H4 (cell line): ENCODE measurements around the gene CTDSPL. TPM values are rescaled to one million over a fixed set of nuclear protein-coding genes. Genes with fewer than 3 reads are reported as not detected.

ENCODE experiments used
- DNase-seq: peaks from one replicate; pipeline ENCODE4 v3.0.0-alpha.2; 2015; ENCODE audit warnings: low spot score
- total RNA-seq: library from RNA; depleted of rRNA; stranded (reverse); fragments of >200 nt; shearing (Covaris generic); gene quantifications from 2 replicates; pipeline ENCODE4 v1.2.3, GENCODE V29; 2014

Gene CTDSPL
- total RNA-seq, 1 experiment from 2014 or later: 11.0 TPM

DNA sequence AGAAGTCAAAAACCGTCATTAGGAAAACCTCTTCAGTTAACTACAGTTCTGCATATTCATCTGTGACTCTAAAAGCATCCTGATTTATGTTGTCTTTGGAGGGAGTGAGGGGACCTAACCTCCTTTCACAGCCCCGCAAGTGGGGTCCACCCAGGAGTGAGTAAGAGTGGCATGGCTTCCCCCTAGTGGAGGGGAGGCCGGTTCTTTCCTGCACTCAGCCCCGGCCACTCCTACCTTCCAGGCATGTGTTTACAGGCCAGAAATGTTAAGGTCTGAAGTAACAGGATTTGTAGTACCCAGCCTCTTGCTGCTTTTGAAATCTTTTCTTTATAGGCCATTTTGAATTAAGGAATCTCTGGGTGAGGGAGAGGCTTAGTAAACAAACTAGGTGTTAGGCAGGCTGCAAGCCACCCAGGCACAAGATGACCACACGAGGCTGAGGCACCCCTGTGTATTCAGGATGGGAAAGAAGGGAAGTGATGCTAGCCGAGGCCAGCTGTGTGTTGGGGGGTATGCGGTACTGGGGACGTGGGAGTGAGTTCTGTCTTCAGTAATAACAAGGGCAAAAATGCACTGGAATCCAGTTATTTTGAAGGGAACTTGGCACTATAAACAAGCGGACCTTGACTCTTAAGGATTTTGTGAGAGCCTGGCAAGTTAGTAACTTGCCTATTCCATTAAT is 50.5 kb downstream of the CTDSPL start:
- DNase-seq: no peak

DNA sequence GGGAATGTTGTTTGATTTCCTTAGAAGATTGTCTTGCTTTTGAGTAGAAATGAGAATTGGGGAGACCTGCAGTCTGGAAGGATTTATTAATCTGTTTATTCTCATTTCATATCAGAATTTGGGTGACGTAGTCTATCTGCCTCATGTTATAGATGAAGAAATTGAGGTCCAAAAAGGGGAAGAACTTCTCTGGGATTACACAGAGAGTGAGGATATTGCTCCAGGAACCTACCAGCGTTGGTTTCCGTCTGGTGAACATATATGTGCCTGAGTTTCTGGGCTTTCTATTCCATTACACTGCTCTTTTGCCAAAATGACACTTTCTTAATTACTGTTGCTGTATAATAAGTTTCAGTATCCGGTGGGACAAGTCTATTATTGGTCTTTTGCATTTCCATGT is 51.8 kb downstream of the CTDSPL start:
- no peak for DNase-seq

DNA sequence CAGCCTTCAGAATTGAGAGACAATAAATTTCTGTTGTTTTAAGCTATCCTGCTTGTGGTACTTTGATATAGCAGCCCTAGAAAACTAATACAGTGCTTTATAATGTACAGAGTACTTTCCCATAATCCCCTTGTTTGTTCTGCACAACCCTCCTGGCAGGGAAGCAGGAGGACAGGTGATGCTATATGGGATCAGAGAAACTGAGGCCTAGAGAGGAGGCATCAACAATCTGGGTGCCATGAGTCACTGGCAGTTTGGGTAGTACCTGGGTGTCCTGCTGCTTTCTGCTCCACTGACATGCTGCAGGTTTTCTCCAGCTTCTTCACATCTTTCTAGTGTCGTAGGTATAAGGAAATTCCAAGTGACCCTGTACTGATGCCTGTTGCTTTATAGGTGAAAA is 55.0 kb downstream of the CTDSPL start:
- DNase-seq: no peak

DNA sequence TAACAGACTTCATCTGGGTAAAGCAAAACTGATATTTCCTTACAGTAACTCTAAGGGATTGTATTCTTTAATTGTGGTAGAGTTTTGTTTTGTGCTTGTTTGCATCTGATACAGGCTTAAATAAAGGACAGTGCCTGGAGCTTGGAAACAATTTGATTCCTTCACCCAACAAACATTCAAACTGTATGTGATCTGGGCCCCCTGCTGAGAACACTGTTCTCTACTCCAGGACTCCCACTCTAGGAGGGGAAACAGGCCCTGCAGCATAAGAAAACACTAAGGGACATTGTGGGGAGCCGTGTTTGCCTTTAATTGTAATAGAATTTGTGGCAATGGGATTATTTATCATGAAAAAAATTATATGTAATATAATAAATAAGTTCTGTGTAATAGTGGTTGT is 56.9 kb downstream of the CTDSPL start:
- DNase-seq: no peak

DNA sequence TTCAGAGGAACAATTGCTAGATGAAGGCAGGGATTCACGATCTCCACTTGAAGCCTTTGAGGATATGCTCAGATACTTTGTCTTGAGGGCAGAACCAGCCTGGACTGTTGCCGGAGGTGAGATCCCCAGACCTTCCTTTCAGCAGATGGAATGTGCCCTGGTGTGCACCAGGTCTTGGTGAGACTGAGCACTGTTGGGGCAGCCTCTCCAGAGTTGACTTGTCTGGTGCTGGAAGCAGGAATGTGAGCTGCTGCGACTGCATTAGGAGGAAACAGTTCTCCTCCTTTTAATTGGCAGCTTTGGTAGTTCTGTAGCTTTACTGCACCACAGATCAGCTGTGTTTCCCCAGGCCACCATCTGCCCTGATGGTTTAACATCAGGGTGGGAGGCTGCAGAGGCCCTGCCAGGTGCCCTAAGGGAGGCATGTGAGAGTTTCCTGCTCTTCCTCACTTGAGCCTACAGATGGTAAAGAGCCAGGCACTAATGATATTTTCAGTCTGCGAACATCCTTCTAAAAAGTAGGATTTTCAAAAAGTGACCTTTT is 58.5 kb downstream of the CTDSPL start:
- DNase-seq: no peak

DNA sequence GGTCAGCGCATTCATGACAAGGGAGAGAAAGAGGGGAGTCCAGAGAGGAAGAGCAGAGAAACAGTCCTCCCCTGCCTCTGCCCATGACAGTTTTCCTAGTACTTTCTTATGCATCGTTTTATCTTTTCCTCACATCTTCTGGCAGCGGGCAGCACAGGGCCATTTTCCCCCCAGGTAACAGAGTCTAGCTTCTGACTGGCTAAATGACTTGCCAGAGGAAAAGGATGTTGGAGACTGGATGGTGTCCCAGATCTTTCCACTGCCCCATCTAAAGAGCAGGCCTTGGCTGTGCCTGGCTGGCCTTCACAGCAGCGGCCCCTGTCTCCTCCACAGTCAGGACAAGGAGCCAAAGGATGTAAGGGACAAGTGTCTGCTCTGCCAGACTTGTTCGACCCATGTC is 59.3 kb downstream of the CTDSPL start:
- DNase-seq: no peak

DNA sequence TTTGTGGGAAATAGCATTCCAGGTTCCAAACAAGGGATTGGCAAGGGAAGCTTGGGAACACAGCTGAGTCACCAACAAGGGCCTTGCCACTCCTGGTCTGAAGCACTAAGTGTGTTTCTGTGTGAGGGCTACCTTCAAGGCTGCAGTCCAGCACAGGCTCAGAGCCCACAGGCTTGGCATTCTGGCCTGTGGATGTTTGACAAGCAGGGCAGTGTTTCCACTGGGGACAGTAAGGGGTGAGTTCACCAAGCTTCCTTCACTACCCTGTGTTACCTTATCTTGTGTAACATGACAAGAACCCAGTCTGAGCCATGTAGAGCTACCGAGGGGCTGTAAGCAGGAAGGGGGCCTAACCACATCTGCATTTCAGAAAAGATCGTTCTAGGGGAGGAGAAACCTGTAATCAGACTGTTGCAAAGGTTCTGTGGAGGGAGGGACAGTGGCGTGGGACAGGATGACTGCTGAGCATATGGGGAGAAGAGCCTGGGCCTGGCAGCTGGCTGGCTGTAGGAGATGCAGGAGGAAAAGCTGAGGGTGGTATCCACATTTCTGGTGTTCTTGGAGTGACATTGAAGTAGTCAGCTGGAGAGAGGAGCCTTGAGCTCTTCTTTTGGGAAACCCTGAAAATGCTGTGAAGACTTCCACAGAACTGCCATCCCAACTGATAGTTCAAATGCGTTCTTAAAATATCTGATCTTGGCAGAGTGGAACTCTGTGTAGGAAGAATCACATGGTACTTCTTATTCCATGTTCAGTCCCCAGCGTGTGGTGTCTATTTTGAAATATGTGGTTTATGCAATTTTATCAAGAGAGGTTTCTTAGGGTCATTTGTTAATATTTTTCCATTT is 61.3 kb downstream of the CTDSPL start:
- no peak for DNase-seq

DNA sequence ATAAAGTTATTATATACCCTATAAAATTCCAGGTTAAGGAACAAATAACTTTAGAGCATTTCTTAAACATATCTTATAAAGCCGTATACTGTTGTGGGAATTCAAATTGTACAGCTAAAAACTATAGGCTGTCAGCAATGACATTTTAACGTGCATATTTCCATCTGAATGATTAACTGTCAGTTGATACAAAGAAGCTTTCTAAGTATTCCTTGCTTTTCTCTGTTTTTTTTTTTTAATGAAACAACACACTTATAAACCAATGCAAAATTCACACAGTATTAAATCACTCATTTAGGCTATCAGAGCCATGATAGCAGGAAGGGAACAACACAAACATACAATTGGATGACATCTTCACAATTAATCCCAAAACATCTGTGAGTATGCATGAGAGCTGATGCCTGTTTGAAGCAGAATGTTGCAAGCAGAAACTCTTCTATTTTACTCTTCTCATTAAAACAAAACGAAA is 61.9 kb downstream of the CTDSPL start:
- no peak for DNase-seq

DNA sequence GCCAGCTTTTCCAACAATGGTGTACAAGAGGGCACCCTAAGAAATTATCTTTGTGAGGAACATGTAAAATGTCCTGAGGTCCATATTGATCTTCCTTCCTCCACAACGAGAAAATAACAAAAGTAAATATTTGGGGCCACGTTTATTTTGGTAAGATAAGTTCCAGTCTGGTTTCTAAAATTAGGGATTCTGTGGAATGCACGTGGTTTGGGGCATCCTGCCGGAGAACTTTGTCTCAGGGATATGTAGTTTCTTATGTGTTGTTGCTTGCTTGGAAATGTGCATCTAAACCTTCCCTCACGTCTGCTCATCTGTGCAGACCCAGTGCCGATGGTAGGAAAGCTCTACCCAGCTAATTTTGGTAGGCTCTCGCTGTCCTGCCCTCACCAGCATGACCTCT is 62.8 kb downstream of the CTDSPL start:
- DNase-seq: no peak

DNA sequence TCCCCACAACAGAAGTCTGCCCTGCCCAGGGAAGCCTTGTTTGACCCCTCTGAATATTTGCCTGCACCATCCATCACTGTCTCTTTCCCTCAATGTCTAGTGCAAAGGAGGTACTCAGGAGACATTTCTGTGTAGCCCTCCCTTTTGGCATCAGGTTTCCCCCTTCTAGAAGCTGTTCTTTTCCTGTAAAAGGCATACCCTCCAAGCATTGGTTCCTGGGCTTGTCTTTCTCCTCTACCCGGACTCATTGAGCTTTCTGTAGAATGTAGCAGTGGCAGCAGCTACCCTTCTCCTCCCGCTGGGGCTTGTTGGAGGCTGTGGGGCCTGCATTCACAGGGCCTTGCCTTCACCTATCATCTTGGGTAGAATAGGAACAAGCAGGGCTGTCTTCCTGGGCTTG is 63.5 kb downstream of the CTDSPL start:
- DNase-seq: no peak

DNA sequence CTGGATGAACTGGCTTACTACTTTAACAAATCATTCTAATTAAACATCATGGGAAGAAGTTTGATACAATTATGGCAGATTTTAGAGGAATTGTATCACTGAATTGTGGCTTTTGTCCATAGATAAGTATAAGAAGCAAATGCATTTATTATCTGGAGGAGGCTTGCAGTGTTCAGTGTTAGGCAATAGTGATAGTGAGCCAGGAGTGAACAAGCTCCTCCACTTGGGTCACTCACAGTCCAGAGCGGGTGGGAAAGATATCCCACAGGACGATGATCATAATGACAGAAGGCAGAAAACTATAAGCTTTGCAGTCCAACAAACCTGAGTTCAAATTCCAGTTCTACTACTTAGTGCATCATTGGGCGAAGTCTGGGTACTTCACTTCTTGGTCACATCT is 64.9 kb downstream of the CTDSPL start:
- no peak for DNase-seq

DNA sequence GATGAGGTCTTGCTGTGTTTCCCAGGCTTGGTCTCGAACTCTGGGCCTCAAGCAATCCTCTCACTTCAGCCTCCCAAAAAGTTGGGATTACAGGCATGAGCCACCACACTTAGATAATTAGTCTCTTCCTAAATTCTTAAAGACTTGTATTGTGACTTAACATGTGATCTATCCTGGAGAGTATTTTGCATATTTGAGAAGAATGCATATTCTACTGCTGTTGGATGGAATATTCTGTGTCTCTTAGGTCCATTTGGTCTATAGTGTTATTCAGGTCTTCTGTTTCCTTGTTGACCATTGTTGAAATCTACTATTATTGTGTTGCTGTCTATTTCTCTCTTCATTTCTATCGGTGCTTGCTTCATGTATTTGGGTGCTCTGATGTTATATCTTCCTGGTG is 68.8 kb downstream of the CTDSPL start:
- DNase-seq: no peak

DNA sequence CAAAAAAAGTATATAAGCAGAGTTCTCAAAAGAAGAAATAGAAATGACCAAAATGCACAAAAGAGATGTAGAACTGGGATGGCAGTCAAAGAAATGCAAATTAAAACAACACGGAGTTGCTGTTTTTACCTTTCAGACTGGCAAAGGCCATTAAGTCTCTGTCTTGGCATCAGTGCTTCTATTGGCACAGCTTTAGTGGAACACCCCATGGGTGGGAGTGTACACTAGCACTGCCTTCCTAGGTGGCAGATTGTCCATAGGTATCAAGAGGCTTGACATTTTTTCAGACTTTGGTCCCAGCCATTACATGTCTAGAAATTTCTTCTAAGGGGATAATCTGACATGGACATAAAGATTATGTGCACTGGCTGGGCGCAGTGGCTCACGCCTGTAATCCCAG is 70.8 kb downstream of the CTDSPL start:
- DNase-seq: no peak

DNA sequence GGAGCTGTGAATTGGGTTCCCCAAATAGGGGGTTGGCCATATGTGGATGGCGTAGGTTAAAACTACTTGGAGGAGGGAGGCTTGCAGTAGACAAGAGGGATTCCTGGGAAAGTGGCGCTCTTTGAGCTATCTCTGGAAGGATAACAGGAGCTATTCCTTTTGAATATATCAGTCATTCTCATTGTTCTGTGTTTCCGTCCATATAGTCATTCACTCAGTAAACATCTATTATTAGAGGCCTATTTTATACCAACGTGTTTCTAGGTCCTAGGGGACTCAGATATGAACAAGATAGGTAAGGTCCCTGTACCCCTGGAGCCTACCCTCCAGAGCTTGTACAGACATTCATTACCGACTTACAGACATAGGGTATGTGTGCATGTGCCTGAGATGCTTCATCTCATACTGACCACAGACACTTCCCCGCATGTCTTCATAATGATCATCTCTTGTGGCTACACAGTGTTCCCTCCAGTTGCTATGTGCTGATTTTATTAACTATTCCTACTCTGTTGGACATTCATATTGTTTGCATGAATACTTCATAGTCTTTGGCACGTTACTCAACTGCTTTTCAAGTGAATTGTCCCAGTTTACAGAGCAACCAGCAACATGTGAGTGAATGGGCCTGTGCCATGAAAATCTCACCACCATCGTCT is 73.1 kb downstream of the CTDSPL start:
- no peak for DNase-seq

DNA sequence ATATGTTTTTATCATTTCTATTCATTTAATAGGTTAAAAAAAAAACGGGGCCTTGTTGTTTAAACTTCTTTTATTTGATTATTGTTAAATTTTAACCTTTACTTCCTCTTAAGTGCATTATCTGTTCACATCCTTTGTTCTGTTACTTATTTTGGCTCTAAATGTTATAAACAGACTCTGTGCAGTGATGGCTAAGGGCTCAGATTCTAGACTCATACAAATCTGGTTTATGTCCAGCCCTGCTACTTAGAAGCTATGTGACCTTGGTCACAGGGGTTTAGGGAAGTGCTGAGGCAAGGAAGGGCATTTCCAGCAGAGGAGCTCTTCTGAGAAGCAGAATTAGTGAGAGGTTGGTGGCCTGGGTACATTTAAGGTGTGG is 73.6 kb downstream of the CTDSPL start:
- no peak for DNase-seq

DNA sequence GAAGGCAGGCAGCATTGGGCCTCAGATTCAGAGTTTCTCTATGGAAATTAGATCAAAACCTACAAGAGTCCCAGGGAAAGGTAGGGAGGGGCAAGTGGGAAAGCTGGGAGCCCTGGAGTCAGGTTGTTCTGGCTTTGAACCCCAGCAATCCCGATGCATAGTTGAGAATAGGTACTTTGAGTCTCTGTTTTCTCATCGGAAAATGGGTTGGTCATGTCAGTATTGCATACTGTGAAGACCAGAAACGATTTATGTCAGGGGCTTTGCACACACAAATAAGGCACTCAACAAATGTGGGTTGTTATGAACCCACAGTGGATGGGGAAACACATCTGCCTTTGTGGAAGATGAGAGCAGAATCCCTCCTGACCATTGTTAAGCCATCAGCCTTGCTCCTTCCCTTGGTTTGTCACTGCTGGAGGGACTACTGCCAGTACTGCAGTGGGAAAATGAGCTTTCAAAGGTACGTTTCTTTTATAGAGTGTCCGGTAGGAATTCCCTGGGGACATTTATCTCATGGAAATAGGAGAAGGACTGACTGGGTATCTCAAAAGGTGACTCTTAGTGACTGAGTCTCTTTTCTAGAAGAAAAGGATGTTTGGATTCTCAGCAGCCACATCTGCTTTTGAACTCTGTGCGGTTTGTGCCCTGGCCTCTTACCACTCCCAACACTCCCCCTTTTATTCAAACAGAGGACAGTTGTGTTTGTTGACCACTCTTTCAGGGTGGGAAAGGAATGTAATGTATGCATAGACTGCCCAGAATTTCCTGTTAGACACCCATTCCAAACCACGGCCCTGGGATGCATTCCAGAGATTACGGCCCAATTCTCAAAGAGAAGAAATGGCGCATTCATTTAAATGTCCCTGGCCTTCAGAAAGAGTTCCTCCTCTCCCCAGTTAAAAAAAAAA is 74.3 kb downstream of the CTDSPL start:
- DNase-seq: peak; percentile 93

DNA sequence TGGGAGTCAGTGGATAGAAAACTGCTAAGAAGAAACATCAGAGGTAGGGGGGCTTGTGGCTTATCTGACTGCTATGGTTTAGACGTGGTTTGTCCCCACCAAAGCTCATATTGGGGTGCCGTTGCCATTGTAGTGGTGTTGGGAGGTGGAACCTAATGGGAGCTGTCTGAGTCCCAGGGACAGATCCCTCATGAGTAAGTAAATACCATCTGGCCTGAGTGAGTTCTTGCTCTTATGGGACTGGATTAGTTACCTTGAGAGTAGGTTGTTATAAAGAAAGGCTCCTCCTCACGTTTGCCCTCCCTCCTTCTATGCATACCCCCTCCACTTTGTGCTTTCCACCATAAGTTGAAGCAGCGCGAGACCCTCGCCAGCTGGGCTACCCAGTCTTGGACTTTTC is 75.5 kb downstream of the CTDSPL start:
- no peak for DNase-seq

DNA sequence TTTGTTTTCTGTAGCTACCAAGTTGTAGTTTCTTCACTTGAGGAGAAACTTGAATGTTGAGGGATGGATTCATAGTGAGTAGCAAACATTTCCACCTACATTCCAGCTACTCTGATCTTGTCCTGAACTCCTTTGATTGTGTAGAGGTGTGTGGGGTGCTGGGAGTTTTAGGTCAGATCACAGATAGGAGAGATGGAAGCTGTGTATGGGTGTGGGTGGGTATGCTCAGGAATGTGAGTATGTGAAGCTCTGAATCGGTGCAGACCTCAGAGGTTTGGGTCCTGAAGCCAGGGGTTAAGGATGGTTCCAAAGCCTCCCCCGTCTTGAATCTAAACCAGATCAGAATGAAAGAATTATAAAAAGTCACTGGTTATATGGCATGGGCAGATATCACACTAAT is 76.3 kb downstream of the CTDSPL start:
- no peak for DNase-seq

DNA sequence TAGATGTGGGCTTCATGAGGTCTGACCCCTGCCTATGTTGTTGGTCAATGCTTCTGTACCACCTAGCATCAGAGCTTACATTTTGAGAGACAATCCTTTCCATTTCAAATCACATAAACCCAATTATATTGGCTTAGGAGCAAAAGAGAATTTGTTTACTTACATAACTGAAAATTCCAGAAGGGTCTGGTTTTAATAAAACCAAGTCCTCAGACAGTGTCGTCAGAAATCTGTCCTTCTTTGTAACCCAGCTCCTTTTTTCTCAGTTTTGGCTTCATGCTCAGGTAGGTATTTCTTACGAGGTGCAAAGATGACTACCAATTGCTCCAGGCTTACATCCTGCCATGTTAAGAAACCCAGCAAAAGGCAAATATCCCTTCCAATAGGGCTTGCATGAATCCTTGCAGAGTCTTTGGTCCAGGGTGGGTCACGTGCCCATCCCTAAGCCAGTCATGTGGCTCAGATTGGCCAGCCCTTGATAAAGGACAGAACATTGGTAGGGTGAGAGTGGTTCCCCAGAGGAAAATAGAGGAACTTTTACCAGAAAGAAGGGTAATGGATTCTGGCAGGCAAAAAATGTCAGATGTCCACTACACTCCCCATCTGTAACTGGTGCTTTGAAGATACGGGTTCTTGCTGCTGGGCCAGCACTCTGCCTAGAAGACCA is 78.7 kb downstream of the CTDSPL start:
- DNase-seq: no peak

DNA sequence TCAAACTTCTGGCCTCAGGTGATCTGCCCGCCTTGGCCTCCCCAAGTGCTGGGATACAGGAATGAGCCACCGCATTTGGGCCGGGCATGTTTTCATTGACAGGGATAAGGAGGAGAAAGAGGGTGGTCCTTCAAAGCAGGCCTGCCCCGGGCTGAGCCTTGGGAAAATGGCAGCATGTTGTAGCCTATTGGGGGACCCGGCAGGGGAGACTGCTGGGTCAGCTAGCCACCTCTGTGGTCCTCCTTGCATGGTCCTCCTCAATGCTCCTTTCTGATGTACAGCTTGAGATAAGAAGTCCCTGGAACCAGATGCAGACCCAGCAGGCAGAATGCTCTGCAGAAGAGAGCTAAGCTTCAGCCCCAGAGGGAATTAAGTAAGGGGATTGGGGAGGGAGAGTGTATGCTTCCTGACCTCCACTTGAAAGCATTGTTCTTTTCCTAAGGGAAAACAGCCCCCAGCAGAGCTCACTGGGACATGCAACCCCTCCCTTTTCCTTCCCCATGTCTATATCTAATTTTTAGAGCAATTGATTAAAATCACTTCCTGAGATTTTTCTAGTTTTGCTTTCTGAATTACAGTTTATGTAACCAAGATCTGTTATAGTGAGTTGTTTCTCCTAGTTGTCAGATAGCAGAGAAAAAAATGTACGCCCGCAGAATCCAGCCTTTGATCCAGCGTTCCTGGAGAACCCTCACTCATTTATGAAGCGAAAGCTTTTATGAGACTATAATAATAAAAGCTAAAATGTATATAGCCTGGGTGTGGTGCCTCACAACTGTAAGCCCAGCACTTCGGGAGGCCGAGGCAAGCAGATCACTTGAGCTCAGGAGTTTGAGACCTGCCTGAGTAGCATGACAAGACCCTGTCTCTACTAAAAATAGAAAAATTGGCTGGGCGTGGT is 80.2 kb downstream of the CTDSPL start:
- DNase-seq: no peak
